ENCODE results near the gene PPP2R3B. TPM values are rescaled to one million over a fixed set of nuclear protein-coding genes. Genes with fewer than 3 reads are reported as not detected.
A peak's percentile ranks its signal among the peaks of the same experiment; 100 is the strongest.

The PPP2R3B gene
- total and polyA plus RNA-seq, 7 experiments from 2014 or later: 7.3 to 53.5 (median 30.0) TPM

DNA sequence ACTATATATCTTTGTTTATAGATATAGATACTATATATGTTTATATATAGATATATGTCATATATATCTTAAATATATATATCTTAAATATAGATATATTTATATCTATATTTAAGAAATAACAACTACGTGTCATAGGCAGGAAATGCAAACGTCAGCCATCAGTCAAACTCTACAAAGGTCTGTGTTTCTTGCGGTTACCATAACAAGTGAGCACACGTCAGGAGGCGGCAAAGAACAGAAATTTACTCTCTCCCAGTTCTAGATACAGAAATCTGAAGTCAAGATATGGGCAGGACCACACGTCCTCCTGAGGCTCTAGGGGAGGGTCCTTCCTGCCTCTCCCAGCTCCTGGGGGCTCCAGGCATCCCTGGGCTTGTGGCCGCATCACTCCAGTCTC lies 99.0 kb downstream of the PPP2R3B start:
- H3K4me1 Mint-ChIP-seq: peaks cover 9 to 25% (median 20%) of the 10 kb centered on the region in 7 donors
- intact Hi-C loops (cut with micrococcal nuclease): no loop called here
- H3K27me3 ChIP-seq (ENCODE audit: control insufficient read depth in 2 of 2, insufficient read depth in 2 of 2, low read length in 2 of 2): no peaks in the 10 kb centered on the region
- POLR2A ChIA-PET: no interaction called here
- H3K4me3 Mint-ChIP-seq: no peak overlapping the region
- H3K36me3 ChIP-seq (ENCODE audit: control insufficient read depth in 2 of 3, insufficient read depth in 3 of 3, low read length in 3 of 3): peaks cover 0 to 53% (median 0%) of the 10 kb centered on the region in 3 experiments
- no peaks in the 10 kb centered on the region for H3K9me3 ChIP-seq (ENCODE audit: control insufficient read depth in 2 of 3, low read length in 3 of 3)
- DNase-seq (no peak), ATAC-seq (no peak)
- CTCF ChIA-PET: no interaction called here
- no peak overlapping the region for H3K4me3 ChIP-seq (ENCODE audit: low read length)
- H3K36me3 Mint-ChIP-seq: peaks cover 0 to 31% (median 6%) of the 10 kb centered on the region in 5 donors
- H3K27ac Mint-ChIP-seq: peak overlapping the region in 1 of 9 donors; percentile 43
- no peaks in the 10 kb centered on the region for H3K27me3 Mint-ChIP-seq
- no peak overlapping the region for H3K27ac ChIP-seq (ENCODE audit: low read depth, low read length)
- H3K4me1 ChIP-seq (ENCODE audit: control insufficient read depth in 2 of 2, insufficient read depth in 2 of 2, low read length in 2 of 2): peaks cover 3 to 9% of the 10 kb centered on the region in 2 donors
- H3K9me3 Mint-ChIP-seq: no peaks in the 10 kb centered on the region

DNA sequence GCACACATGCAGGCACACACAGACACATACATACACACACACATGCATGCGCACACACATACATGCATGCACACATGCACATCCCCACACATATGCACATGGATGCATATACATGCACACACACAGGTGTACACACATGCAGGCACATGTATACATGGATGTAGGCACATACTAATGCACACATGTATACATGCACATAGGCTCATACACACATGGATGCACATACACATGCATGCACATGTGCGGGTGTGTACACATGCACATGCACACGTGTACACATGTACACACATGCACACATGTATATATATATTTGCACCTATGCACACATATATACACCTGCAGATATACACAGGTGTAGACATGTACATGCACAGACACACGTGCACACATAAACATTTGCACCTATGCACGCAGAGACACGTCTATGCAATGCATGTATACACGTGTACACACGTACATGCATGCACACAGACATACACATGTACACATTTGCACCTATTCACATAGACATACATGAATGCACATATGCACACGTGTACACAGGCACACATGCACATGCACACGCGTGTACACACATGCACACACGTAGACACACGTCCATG lies 101.5 kb downstream of the PPP2R3B start:
- H3K36me3 ChIP-seq (ENCODE audit: control insufficient read depth in 2 of 3, insufficient read depth in 3 of 3, low read length in 3 of 3): peaks cover 0 to 31% (median 0%) of the 10 kb centered on the region in 3 experiments
- no peak overlapping the region for H3K27ac ChIP-seq (ENCODE audit: low read depth, low read length)
- Mint-ChIP-seq H3K27ac (peak overlapping the region in 5 of 9 donors; percentile 5 to 85 (median 40)), H3K4me3 (peak overlapping the region in 6 of 10 donors; percentile 11 to 95 (median 14)), H3K27me3 (no peaks in the 10 kb centered on the region), H3K4me1 (peaks cover 9 to 29% (median 25%) of the 10 kb centered on the region in 7 donors), H3K9me3 (no peaks in the 10 kb centered on the region), H3K36me3 (peaks cover 0 to 20% (median 6%) of the 10 kb centered on the region in 5 donors)
- no peak overlapping the region for H3K4me3 ChIP-seq (ENCODE audit: low read length)
- CTCF ChIA-PET: no interaction called here
- H3K9me3 ChIP-seq (ENCODE audit: control insufficient read depth in 2 of 3, low read length in 3 of 3): no peaks in the 10 kb centered on the region
- DNase-seq (peak in 1 of 9 donors; percentile 10), ATAC-seq (no peak)
- H3K27me3 ChIP-seq (ENCODE audit: control insufficient read depth in 2 of 2, insufficient read depth in 2 of 2, low read length in 2 of 2): no peaks in the 10 kb centered on the region
- peaks cover 3 to 9% of the 10 kb centered on the region in 2 donors for H3K4me1 ChIP-seq (ENCODE audit: control insufficient read depth in 2 of 2, insufficient read depth in 2 of 2, low read length in 2 of 2)
- intact Hi-C loops (cut with micrococcal nuclease): no loop called here
- POLR2A ChIA-PET: no interaction called here

Other genes with a start within 250 kb of the PPP2R3B start
- 10 to 100 TPM; 18.2 to 51.1 (median 40.6) TPM for gene PLCXD1, start 105.5 kb downstream of the PPP2R3B start, total RNA-seq
- 1 to 10 TPM; 3.2 to 8.4 TPM for gene PLCXD1, start 105.5 kb downstream of the PPP2R3B start, polyA plus RNA-seq
- 10 to 100 TPM; 52.1 to 95.2 (median 75.1) TPM for gene GTPBP6, start 68.1 kb downstream of the PPP2R3B start, total RNA-seq
- gene GTPBP6, start 68.1 kb downstream of the PPP2R3B start, polyA plus RNA-seq: 10 to 100 TPM; 38.9 to 68.0 TPM
- not detected for gene SHOX, start 243.9 kb upstream of the PPP2R3B start, total RNA-seq
- not detected for gene SHOX, start 243.9 kb upstream of the PPP2R3B start, polyA plus RNA-seq

Measured in naive thymus-derived CD4-positive, alpha-beta T cell (primary cell).